Activated T-helper 1 cell treated with anti-CD3 and anti-CD28 coated beads, Interleukin-12 subunit alpha, Interleukin-12 subunit beta, Interleukin-2, Interleukin-4 antibody, amounts not matched to agents 30 ng/mL and 10 ng/mL and 1 ng/mL, durations not matched to agents 14 hours and 24 hours and 36 hours (primary cell): ENCODE data around the gene LZTFL1. TPM values are rescaled to one million over a fixed set of nuclear protein-coding genes. Genes with fewer than 3 reads are reported as not detected.

Experiments used
- DNase-seq: peaks from one replicate; pipeline ENCODE4 v3.0.0; 2021; ENCODE audit warnings: low spot score
- H3K27ac Mint-ChIP-seq: one replicate; pipeline ENCODE4 v1.8.0; 2021; ENCODE audit warnings: mild to moderate bottlenecking, mixed read lengths
- H3K27me3 Mint-ChIP-seq: one replicate; pipeline ENCODE4 v1.8.0; 2022; ENCODE audit warnings: mild to moderate bottlenecking, moderate library complexity, mixed read lengths; ENCODE audit not compliant: insufficient read depth
- H3K36me3 Mint-ChIP-seq: one replicate; pipeline ENCODE4 v1.8.0; 2021; ENCODE audit warnings: low read depth, mixed read lengths
- H3K4me1 Mint-ChIP-seq: one replicate; pipeline ENCODE4 v1.8.0; 2021; ENCODE audit warnings: low read depth, mixed read lengths
- H3K4me3 Mint-ChIP-seq: one replicate; pipeline ENCODE4 v1.8.0; 2021; ENCODE audit warnings: mild to moderate bottlenecking, moderate library complexity, mixed read lengths
- H3K9me3 Mint-ChIP-seq: one replicate; pipeline ENCODE4 v1.8.0; 2021; ENCODE audit warnings: mixed read lengths
- intact Hi-C: fragments of 100-400 bp; cut with micrococcal nuclease; formaldehyde crosslinking; loops from one replicate; pipeline ENCODE4 v1.15.1; 2024
- total RNA-seq: library from RNA; stranded (reverse); gene quantifications from 2 replicates; pipeline ENCODE4 v1.2.3, GENCODE V29; 2022

The LZTFL1 gene
- total RNA-seq, 1 donor from 2014 or later: 6.5 TPM

DNA sequence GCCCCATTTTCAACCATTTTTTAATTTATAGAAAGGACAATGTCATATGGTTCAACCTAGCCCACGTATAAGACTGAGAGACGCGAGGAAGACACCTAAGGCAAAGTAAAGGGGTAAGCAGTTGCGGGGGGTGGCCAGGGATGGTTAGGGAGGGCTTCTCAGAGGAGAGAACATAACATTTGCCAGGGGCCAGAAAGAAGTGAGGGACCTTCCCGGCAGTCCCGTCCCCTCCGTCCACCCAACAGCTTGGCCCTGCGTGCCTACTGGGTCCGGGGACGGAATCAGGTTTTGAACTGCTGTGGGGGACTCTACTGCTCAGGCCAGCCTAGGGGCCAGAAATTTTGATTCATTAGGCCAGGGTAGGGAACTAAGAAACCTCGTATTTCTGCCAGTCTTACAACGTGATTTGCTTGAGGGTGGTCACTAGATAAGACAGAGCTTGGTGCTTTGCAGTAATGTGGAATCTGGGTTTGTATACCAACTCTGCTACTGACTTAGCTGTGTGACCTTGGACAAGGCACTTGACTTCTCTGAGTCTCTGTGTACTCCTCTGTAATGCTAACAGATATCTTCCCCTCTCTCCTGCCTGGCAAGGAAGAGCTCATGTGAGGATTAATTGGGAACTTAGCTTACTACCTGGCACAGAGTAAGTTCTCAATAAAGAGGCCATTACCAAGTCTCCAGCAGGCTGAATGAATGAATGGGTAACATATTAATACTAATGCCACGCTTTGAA lies 44.8 kb downstream of the LZTFL1 start:
- Mint-ChIP-seq H3K27me3 (peaks cover 66% of the 10 kb centered on the region), H3K27ac (no peak overlapping the region), H3K4me3 (peak overlapping the region; percentile 41), H3K4me1 (peaks cover 8% of the 10 kb centered on the region), H3K9me3 (no peaks in the 10 kb centered on the region), H3K36me3 (no peaks in the 10 kb centered on the region)
- no peak for DNase-seq
- intact Hi-C loops: loop anchor here (2.0 kb wide), 1 partner anchor 44 kb away; no protein-coding TSS in a partner anchor

DNA sequence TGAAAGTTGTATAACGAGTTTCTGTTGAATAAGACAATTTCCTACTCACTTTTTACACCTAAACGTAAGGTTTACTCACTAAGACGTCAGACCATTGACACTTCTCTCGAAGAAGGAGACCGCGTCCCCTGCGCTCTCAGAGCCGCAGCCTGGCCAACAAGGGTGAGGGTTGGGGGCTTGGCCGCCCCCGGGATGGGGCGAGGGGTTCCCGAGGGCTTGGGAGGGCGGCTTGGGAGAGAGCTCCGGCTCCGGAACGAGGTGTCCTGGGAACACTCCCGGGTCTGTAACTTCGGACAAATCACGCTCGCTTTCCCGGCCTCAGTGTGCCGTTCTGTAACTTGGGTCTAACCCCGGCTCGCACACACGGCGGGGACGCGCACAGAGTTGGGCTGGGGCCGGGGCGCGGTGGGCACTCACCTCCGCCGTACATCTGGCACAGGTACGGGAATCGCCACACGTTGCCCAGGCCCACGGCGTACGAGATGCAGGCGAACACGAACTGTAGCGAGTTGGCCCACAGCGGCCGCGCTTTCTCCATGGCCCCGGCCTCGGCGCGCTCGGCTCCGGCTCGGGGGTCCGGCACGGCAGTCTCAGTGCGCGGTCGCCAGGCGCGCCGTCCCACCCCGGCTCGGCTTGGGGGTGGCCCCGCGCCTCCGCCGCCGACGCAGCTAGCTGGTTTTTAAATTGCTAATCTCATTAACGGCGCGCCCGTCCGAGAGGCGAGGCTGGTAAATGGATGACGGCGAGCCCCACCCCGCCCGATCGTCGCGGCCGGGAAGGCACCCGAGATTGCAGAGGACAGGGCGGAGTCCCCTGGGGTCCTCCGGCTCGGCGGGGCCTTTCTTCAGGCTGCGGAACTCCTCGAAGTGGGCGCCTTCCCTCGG lies 45.8 kb downstream of the LZTFL1 start, which contains the start of gene SLC6A20:
Gene SLC6A20, minus strand, starts transcription at position 655 of the 884 bp plus-strand sequence. Its CDS starts 117 bp downstream, at position 538.
- Mint-ChIP-seq H3K4me1 (peaks cover 8% of the 10 kb centered on the region), H3K36me3 (no peaks in the 10 kb centered on the region), H3K27ac (no peak within 1 kb of the TSS), H3K9me3 (no peaks in the 10 kb centered on the region), H3K27me3 (peaks cover 70% of the 10 kb centered on the region), H3K4me3 (peak within 1 kb of the TSS; percentile 66)
- no peak for DNase-seq
- intact Hi-C loops: loop anchor here (2.0 kb wide), 1 partner anchor 45 kb away; no protein-coding TSS in a partner anchor

DNA sequence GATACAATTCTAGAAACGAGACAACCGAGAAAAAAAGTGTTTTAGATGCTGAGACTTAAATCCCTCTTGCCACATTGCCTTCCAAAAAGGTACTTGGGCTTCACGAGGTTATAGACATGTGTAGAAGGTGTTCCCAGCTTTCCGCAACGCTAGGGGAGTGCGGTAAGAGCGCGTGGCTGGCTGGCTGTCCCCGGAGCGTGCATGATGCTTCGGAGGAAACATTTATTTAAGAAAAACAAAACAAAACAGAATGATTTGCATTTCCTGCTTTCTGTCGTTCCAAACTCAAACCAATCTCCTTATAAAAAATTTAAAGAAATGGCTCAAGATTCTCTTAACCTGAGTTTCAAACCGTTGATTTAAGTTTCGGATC lies 46.4 kb downstream of the LZTFL1 start:
- Mint-ChIP-seq H3K27me3 (peaks cover 75% of the 10 kb centered on the region), H3K9me3 (no peaks in the 10 kb centered on the region), H3K4me3 (peak overlapping the region; percentile 66), H3K27ac (no peak overlapping the region), H3K4me1 (peaks cover 8% of the 10 kb centered on the region), H3K36me3 (no peaks in the 10 kb centered on the region)
- DNase-seq: no peak
- intact Hi-C loops: no loop called here

DNA sequence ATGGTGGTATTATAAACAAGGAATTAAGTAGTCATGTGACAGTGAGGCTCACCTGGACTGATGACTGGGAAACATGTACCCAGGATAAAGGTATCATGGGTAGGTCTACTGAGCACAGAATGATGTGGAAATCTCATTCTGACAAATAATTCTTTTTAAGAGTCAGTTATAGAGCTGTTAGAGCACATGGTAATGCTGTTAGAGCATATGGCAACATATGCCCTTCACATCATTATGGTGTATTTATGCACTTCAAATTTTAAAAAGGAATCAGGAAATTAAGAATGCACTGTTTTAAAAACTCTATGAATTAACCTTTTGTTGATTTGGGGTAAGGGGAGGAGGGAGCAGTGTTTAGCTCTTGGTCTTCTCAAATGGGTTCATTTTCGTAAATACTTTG lies 47.3 kb downstream of the LZTFL1 start:
- Mint-ChIP-seq H3K9me3 (no peaks in the 10 kb centered on the region), H3K4me3 (no peak overlapping the region), H3K27ac (no peak overlapping the region), H3K27me3 (peaks cover 77% of the 10 kb centered on the region), H3K36me3 (peaks cover 1% of the 10 kb centered on the region), H3K4me1 (peaks cover 8% of the 10 kb centered on the region)
- intact Hi-C loops: no loop called here
- no peak for DNase-seq

DNA sequence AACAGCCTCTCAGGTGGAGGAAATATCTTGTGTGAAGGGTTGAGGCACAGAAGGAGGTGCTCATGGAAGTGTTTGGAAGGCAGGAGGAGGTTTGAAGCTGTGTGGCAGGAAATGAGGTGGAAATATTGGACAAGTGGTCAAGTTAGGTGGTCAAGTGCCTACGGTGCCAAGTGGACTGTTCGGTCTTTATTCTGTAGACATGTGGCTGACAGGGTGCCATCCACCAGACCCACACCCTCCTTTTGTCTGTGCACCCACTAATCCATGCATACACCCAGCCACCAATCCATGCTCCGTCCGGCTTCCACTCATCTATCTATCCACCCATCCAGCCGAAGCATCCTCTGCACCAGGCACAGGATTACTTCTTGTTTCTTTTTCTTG lies 47.8 kb downstream of the LZTFL1 start:
- H3K27ac Mint-ChIP-seq: no peak overlapping the region
- H3K27me3 Mint-ChIP-seq: peaks cover 73% of the 10 kb centered on the region
- no peaks in the 10 kb centered on the region for H3K9me3 Mint-ChIP-seq
- H3K4me1 Mint-ChIP-seq: peaks cover 8% of the 10 kb centered on the region
- H3K36me3 Mint-ChIP-seq: peaks cover 1% of the 10 kb centered on the region
- no peak for DNase-seq
- intact Hi-C loops: no loop called here
- no peak overlapping the region for H3K4me3 Mint-ChIP-seq

DNA sequence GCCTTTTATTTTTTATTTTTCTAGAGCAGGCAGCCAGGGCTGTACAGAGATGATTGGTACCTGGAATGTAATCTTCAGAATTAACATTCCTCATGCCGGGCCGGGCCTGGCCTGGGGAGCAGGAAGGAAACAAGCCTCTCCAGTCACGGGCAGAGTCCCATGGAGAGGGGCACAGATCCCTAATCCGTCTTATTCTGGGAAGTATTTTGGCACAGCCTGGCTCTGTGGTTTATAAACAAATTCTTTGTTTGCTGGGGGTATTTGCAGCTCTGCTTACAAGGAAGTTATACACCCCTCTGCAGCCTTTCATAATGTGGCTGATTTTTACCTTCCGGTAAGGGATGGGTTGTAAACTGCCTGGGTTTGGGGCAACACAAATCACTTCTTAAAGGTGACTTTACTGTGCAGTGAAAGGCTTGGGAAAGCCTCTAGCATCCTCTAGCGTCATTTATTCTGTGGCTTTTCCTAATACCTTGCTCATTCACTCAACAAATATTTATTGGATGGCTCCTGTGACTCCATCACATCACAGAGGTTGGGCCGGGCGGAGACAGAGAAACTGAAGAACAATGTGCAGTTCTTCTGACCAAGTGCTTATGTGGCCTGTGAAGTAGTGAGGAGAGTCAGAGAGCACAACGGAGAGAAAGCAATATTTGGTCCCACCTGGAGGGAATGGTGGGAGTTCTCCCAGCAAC lies 48.3 kb downstream of the LZTFL1 start:
- H3K27ac Mint-ChIP-seq: no peak overlapping the region
- intact Hi-C loops: no loop called here
- H3K9me3 Mint-ChIP-seq: peaks cover 4% of the 10 kb centered on the region
- no peak for DNase-seq
- peaks cover 1% of the 10 kb centered on the region for H3K36me3 Mint-ChIP-seq
- peaks cover 73% of the 10 kb centered on the region for H3K27me3 Mint-ChIP-seq
- H3K4me1 Mint-ChIP-seq: peaks cover 8% of the 10 kb centered on the region
- no peak overlapping the region for H3K4me3 Mint-ChIP-seq

DNA sequence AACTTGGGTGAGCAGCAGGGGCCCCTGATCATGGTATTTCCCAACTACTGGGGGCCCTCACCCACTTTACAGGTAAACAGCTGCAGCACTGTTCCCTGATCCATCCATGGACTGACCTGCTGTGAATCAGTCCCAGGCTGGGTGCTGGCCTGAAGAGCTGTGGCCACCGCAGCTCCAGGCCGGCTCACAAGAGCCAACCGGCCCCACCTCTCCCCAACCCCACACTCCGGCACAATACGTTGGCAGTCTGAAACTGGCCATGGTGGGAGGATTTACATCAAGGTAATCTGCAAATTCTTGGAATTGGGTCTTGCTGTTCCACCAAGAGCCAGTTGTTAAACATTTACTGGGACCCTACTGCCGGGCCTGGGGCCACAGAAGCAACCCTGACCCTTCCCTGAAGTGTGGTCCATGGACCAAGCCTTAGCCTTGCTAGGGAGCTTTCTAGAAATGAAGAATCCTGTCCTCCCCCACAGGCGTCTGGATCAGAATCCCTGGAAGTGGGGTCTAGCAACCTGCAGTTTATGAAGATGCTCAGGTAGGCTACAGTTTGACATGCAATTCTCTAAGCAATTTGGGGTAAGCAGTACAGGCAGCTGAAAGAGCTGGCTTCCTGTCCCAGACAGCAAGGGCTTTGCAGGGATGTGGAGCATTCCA lies 49.3 kb downstream of the LZTFL1 start:
- intact Hi-C loops: no loop called here
- DNase-seq: no peak

DNA sequence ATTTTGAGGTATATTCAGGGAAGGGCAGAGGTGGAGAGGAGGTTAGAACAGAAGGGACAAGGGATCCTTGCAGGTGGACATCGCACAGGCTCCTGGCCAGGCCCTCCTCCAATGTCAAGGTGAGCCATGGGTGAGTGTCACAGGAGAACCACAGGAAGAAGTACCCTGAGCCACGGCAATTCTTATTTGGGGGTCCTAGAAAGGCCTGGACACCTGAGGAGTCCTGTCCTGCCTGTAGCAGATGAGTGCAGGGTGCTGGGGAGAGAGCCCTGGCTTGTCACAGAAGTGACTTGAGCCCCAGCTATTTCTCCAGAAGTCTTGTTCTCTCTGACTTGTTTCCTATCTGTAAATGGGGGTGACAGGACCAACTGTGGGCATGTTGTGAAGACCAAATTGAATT lies 49.9 kb downstream of the LZTFL1 start:
- peaks cover 4% of the 10 kb centered on the region for H3K9me3 Mint-ChIP-seq
- intact Hi-C loops: no loop called here
- no peak overlapping the region for H3K4me3 Mint-ChIP-seq
- H3K4me1 Mint-ChIP-seq: peaks cover 8% of the 10 kb centered on the region
- H3K27ac Mint-ChIP-seq: no peak overlapping the region
- DNase-seq: no peak
- H3K36me3 Mint-ChIP-seq: peaks cover 1% of the 10 kb centered on the region
- H3K27me3 Mint-ChIP-seq: peaks cover 67% of the 10 kb centered on the region

More for the DNA sequence above, 49.3 kb downstream of the LZTFL1 start:
- Mint-ChIP-seq H3K4me3 (no peak overlapping the region), H3K27me3 (peaks cover 68% of the 10 kb centered on the region), H3K27ac (no peak overlapping the region), H3K4me1 (peaks cover 8% of the 10 kb centered on the region), H3K36me3 (peaks cover 1% of the 10 kb centered on the region), H3K9me3 (peaks cover 4% of the 10 kb centered on the region)

DNA sequence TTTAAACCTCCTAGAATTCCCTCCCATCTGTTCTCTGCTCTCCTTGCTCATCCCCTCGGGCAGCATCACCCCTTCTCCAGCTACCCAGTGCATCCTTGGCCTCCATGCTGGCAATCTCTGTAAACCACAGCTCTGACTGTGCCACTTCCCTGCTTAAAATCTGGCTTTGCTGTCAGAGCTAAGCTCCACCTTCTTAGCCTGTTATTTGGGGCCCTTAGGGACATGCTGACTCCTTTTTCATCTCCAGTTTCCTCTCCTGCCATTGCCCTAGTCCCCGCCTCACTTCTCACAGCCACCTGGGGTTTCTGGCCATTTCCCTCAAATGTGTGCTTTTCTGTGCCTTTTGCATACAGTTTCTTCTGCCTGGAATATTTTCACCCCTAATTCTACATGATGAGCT lies 51.3 kb downstream of the LZTFL1 start:
- H3K4me1 Mint-ChIP-seq: peaks cover 5% of the 10 kb centered on the region
- no peak overlapping the region for H3K4me3 Mint-ChIP-seq
- intact Hi-C loops: no loop called here
- peaks cover 1% of the 10 kb centered on the region for H3K36me3 Mint-ChIP-seq
- peaks cover 68% of the 10 kb centered on the region for H3K27me3 Mint-ChIP-seq
- DNase-seq: no peak
- H3K9me3 Mint-ChIP-seq: peaks cover 4% of the 10 kb centered on the region
- H3K27ac Mint-ChIP-seq: no peak overlapping the region

DNA sequence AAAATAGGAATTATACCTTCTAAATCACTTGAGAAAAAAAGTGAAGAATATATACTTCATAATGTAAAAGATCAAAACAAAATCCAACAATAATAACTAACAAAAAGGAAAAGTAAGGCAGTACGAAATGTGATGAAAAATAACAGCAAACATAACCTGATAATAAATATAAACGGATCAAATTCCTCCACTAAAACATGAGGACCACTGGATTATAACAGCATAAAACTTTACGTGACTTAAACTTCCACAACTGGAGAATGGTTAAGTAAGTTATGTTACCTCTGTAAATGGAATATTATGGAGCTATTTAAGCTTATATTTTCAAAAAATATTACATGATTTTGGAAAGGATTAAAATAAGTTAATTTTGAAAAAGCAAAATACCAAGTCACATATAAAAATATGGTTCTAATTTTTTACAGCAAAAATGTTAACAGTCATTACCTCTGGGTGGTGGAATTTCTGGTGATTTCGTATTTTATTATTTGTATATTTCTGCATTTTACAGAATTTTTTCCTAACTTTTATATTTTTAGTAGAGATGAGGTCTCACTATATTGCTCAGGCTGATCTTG lies 52.6 kb downstream of the LZTFL1 start:
- no peak for DNase-seq
- Mint-ChIP-seq H3K27me3 (peaks cover 64% of the 10 kb centered on the region), H3K9me3 (peaks cover 4% of the 10 kb centered on the region), H3K27ac (no peak overlapping the region), H3K4me3 (no peak overlapping the region), H3K4me1 (no peaks in the 10 kb centered on the region), H3K36me3 (peaks cover 1% of the 10 kb centered on the region)
- intact Hi-C loops: no loop called here

DNA sequence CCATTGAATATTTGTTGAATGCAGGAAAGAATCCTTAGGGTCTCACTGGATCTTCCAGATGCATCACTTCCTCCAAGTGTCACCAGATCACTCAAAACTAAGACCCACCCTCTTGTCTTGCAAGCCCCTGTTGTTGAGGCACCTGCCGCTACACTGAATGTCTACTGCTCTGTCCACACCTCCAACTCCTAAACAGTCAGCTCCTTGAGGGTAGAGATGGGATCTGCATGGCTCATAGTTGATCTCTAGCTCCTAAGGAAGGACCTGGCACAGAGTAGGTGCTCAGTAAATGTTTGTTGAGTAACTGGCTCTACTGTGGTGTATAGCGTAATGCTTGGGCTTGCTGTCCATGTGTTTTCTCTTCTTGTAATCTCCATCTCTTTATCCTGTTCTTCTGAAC lies 54.4 kb downstream of the LZTFL1 start:
- no peak overlapping the region for H3K4me3 Mint-ChIP-seq
- DNase-seq: no peak
- H3K4me1 Mint-ChIP-seq: no peaks in the 10 kb centered on the region
- intact Hi-C loops: no loop called here
- H3K36me3 Mint-ChIP-seq: peaks cover 1% of the 10 kb centered on the region
- H3K9me3 Mint-ChIP-seq: peaks cover 4% of the 10 kb centered on the region
- no peak overlapping the region for H3K27ac Mint-ChIP-seq
- peaks cover 54% of the 10 kb centered on the region for H3K27me3 Mint-ChIP-seq

DNA sequence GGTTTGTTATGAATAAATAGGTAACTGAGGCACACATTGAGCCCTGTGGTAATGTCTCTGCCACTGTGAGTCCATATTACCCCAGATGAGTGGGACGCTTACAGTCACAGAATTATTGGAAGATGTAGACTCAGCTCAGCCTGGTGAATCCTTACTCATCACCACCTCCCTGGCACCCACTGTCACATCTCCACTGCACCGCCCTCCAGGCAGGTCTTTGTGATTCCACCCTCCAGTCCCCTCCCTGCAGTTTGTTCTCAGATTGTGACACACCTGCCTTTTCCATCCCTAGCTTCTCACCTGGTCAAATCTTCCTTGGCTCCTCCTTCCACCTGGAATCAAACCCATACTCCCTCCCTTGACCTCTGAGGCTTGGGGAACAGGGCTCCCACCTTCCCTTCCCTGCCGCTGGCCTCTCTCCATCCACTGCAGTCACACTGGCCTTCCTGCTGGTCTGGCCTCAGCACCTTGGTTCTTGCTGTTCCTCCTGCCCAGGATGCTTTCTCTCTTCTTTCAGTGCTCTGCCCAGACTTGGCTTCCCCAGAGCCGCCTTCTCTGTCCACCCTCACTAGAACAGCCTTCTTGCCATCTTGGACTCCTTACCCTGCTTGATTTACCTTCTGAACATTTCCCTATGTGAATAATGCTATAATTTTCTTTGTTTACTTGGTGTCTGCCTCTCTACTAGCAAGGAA lies 55.0 kb downstream of the LZTFL1 start:
- Mint-ChIP-seq H3K36me3 (peaks cover 1% of the 10 kb centered on the region), H3K9me3 (peaks cover 4% of the 10 kb centered on the region), H3K4me1 (no peaks in the 10 kb centered on the region), H3K4me3 (no peak overlapping the region), H3K27ac (no peak overlapping the region), H3K27me3 (peaks cover 54% of the 10 kb centered on the region)
- intact Hi-C loops: no loop called here
- DNase-seq: no peak
